ENCODE measurements around the gene PRPSAP1.

PRPSAP1 gene, protein sequence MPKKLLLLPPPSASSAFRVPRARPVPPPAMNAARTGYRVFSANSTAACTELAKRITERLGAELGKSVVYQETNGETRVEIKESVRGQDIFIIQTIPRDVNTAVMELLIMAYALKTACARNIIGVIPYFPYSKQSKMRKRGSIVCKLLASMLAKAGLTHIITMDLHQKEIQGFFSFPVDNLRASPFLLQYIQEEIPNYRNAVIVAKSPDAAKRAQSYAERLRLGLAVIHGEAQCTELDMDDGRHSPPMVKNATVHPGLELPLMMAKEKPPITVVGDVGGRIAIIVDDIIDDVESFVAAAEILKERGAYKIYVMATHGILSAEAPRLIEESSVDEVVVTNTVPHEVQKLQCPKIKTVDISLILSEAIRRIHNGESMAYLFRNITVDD

DNA sequence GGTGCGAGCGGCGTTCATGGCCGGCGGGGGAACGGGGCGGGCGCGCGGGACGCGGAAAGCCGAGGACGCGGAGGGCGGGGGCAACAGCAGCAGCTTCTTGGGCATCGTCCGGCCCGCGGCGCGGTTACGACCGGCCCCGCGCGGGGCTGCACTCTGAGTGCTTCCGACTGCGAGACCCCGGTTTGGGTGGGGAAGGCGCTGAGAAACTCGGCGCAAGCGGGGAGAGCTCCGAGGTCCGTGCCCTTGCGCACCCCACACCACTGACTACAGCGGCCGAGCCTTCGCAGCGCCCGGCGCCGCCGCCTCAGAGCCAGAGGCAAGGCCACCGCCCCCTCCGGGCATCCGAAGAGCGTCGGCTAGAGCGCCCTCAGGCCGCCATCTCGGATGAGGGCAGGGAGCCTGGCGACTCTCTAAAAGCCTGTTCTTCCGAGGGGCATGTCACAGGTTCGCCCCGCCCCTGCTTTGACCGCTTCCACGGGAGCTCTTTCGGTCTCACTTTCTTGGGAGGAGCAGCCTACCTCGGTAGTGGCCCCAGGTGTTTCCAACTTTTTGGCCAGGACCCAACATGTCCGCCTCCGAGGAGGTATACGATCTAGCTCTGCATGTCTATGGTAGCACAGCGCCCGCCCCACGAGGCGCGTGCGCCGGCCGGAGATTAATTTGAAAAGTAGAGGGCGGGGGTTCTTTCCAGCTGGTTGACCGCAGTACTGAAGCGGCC, at the start of gene PRPSAP1:
TSS of gene PRPSAP1 (minus strand) at position 318 of the 718 bp plus-strand sequence. CDS start at position 105, 213 bp downstream.
- peak; percentile 85 for DNase-seq

DNA sequence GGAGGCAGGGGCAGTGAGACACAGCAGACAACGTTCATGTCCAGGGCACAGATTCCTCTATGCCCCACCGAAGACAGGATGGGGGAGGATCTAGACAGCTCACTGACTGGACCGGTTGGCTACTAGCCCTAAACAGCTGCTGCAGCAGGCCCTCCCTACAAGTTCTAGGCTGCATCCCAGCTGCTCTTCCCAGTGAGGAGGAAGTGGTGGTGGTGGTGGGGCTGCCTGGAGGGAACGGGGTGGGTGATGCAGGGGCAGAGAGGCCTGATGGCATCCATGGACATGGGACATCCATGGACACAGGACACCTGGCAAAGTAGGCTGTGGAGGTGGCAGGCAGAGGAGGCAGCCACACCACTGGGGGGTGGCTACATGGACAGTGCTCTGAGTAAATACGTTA, 49.0 kb upstream of the PRPSAP1 start:
- no peak for DNase-seq

DNA sequence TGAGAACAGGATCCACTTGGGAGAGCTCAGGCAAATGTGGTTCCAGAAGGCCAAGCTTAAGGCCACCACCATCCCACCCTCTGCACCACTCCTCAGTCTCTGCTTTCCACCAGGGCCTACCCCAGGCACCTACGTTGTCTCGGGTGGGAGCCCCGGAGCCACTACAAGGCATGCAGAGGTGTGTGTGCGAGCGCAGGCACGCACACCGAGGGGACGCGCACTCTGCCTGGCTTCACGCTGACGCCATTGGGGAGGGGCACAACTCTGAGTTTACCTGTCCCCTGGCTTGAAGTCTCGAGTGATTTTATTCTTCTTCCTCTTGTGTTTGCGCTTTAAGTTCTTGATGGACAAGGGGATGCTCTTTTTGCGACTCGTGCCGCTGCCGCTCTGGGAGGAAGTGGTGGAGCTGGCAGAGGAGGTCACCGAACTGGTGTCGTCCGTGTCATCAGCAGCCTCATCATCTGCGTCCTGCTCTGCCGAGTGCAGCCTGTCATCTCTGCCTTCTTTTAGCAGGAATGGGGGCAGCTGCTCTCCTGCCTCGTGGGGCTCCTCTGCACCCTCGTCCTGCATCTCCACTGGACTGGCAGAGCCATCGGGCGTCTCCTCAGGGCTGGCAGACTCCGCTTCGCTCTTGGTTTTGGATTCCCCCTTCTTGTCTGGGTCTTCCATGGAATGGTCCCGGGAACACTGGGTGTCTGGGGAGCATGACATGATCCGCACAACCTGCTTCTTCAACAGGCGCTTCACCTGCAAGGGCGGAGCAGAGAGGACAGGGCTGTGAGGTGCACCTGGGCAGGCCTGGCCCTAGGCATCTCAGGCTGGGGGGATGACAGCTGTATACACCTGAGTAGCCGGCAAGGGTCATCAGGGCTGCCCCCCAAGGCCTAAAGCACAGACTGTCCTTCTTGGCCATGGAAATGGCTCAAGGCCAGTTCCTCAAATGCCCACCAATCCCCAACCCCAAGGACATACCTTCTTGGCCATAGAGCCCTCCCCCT, 45.8 kb upstream of the PRPSAP1 start:
- no peak for DNase-seq

DNA sequence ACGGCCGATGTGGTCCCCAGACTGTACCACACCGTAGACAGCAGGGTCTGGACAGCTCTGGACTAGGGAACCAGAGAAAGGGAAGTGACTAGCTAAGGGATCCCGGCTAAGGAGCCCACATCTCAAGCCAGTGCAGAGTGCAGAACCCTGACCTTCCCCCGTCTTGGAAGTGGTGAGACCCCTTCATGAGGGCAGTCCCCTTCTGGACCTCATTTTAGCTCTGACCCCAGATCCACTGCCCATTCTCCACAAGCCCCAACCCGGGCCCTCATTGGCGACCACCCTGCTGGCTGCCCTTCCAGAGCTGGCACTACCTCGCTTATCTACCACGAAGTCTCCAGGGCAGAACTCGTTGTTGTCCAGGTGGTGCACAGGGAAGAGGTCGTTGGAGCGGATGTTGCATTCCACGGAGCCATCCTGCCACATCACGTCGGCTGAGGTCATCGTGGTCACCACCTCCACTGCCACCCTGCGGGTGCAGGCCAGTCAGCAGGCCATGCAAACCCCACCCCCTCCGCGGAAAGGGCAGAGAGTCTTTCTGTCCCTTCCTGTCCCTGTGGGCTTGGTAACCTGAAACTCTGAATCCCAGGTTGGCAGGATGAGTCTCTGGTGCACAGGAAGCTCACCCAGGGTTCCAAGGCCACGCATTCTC, 44.9 kb upstream of the PRPSAP1 start:
- no peak for DNase-seq

DNA sequence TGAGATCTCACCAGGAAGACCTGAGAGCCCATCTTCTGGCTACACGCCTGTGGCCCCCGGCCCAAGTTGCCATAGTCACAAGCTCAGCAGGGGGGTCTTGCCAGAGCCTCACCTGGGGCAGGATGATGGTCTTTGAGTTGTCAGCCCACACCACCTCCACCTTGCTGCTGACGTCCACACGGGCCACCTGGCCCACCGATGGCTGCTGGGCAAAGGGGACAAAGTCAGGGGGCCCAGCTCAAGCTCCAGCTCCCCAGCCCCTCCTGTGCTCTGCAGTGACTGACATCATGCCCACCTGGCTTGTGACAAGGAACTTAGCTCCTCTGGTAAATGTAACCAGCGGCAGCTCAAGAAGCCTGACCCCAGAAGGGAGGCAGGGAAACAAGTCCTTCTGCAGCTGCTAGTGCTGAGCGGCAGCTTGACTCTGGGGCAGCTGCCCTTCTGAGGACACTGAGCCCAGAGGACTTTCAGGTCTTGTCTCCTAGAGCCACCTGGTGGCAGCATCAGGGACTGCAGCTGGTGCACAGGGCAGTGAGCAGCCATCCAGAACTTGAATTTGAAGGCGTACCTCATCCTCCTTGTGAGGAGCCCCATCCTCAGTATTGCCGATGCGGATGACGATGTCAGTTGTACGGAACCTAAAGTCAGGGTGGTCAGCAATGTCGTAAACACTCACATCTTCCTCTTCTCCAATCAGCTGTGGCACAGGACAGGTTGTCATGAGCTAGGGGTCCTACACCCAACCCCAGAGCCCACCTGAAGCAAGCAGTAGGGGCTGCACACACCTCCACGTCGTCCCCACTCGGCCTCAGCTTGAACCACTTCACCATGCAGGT, 44.2 kb upstream of the PRPSAP1 start:
- peak; percentile 91 for DNase-seq

DNA sequence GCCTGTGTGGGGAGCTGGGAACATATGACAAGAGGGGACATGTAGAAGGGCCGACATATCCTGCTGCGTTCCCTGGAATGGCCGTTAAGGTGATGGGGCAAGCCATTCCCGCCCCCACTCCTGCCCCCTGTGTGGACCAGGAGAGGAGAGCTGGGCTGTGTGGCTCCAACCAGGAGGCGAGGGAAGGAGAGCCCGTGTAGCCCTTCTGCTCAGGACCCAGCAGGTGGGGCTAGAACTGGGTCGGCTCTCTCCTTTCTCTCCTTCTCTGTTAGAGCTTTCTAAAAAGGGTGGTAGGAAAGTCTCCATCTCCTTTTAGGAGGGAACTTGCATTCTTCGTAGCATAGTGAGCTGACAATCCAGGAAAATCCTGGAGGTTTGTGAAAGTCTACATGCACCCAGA, 43.5 kb upstream of the PRPSAP1 start:
- DNase-seq: no peak

DNA sequence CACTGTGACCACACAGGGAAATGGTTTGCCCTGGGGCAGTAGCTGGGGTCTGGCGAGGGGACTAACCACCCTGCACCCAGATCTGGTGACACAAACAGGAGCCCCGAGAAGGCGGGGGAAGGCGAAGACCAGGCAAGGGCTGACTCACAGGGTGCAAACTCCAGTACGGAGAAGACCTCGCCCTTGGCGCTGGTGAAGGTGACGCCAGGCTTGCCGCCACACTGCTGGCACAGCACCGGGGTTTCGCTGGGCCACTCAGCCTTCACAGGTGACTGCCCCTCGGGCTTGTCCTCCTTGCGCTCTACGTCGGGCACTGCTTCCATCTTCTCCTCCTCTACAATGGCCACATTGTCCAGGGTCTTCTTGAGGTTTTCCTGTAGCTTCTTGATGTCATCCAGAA, 42.3 kb upstream of the PRPSAP1 start:
- DNase-seq: no peak

DNA sequence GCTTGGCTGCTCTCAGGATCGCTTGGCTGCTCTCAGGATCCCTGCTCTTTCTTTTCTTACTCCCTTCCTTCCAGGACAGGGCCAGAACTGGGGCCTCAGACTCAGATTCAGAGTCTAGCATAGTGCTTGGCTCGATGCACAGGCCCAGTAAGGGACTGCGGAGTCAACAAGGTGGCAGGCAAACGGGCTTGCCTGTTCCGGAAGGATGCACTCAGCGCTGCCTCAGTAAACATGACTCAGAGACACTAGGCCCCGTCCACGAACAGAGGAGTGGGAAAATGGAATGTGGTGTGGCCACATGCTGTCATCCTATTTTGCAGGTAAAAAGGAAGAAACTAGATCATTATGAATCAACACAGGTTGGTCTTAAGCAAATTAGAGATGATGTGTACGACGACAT, 40.5 kb upstream of the PRPSAP1 start:
- no peak for DNase-seq

DNA sequence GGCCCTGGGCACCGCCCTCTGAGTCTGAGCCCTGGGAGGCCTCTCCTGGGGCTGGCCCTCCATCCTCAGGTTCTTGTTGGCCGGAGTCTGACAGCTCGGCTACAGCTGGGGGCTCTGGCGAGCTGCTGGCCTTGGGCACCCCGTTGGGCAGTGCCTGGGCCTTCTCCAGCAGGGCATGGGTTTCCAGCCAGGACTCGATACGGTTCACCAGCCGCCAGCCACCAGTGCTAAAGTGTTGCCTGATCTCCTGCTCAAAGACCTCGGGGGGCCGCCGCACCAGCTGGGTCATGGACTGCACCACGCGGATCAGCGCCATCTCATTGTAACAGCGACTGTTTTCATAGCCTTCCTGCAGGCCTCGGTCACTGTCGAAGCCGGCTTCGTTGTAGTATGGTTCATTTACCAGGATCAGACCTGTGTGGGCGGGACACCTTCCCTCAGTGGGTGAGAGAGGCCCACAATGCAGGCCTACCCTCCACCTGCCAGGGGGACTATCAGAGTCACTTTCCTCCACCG, 37.5 kb upstream of the PRPSAP1 start:
- DNase-seq: no peak

DNA sequence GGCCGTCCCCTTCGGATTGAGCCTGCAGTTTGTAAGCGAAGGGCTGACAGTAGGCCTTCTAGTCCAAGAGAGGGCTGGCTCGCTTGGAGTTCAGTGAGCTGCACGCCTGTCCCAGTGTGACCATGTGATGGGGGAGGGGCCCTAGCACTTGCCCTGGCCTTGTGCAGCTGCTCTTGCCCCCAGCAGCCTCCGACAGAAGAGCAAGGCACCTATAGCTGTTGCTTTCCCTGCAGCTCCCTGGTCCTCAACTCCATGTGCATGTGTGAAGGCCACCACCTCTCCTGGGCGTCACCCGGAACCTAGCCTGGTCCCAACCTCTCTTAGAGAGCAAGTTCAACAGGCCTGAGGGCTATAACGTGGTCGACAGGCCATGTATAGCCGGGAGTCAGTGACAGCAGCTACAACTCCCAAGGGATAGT, 36.3 kb upstream of the PRPSAP1 start:
- no peak for DNase-seq

DNA sequence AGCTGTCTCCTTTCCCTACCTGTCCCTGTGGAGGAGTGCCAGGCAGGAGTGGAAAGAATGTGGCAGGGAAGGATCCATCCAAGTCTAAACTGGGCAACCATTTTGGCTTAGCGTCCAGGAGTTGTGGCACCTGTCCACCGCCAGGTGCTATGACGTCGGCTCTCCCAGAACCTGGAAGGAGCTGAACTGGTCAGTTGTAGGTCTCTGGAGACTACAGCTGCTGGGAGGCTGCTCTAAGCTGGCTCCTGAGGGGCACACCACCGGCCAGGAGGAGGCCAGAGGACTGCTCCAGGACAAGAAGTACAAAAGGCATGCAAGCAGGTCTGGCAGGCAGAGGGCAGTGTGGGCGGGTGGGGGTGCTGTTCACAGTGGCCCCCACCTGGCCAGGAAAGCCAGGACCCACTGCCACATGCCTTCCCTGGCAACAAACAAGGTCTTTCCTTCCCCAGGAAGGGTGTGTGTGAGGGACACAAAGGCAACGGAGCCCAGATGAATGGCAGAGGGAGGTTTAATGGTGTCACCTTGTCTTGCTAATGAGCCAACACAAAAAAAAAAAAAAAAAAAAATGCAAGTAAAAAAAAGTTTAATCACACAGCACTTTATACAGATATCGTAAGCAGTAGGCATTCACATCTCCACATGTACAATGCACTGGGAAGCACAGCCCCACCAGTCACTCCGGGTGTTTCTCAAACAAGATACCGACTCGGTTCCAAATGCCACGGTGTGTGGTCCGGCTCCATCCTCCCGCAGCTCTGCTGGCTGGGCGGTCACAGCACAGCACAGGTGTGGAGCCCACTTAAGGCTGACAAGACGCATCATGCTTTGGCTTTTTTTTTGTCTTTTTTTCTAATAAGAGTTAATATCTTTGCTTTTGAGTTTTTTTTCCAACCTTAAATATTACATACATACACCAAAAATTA, 35.5 kb upstream of the PRPSAP1 start:
- DNase-seq: no peak

DNA sequence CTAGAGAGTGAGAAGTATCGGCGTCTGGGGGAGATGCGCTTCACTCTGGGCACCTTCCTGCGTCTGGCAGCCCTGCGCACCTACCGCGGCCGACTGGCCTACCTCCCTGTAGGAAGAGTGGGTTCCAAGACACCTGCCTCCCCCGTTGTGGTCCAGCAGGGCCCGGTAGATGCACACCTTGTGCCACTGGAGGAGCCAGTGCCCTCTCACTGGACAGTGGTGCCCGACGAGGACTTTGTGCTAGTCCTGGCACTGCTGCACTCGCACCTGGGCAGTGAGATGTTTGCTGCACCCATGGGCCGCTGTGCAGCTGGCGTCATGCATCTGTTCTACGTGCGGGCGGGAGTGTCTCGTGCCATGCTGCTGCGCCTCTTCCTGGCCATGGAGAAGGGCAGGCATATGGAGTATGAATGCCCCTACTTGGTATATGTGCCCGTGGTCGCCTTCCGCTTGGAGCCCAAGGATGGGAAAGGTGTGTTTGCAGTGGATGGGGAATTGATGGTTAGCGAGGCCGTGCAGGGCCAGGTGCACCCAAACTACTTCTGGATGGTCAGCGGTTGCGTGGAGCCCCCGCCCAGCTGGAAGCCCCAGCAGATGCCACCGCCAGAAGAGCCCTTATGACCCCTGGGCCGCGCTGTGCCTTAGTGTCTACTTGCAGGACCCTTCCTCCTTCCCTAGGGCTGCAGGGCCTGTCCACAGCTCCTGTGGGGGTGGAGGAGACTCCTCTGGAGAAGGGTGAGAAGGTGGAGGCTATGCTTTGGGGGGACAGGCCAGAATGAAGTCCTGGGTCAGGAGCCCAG, 33.5 kb upstream of the PRPSAP1 start:
- no peak for DNase-seq

DNA sequence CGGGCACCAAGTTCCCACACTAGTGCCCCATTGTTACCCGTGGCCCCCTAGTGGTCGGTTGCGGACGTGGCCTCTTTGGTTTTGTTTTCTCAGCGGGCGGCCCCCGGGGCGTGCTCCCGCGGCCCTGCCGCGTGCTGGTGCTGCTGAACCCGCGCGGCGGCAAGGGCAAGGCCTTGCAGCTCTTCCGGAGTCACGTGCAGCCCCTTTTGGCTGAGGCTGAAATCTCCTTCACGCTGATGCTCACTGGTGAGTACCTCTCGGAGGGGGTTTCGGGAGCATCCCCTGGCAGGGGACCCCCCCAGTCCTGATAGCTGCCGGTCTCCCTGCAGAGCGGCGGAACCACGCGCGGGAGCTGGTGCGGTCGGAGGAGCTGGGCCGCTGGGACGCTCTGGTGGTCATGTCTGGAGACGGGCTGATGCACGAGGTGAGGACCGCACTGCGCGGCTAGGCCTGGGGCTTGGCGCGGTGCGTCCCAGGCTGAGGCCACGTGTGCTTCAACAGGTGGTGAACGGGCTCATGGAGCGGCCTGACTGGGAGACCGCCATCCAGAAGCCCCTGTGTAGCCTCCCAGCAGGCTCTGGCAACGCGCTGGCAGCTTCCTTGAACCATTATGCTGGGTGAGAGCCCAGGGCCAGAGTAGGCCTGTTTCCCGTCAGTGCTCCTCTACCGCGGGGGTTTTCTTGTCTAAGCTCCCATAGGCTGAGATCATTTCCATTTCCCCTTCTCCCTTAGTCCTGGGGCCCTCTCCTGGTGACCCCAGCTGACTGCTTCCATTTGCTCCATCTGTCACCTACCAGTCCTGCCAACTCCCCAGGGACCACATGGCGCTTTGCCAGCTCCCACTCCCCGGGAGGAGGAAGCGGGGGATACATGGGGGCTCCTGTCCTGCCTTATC, 32.4 kb upstream of the PRPSAP1 start:
- peak; percentile 92 for DNase-seq

DNA sequence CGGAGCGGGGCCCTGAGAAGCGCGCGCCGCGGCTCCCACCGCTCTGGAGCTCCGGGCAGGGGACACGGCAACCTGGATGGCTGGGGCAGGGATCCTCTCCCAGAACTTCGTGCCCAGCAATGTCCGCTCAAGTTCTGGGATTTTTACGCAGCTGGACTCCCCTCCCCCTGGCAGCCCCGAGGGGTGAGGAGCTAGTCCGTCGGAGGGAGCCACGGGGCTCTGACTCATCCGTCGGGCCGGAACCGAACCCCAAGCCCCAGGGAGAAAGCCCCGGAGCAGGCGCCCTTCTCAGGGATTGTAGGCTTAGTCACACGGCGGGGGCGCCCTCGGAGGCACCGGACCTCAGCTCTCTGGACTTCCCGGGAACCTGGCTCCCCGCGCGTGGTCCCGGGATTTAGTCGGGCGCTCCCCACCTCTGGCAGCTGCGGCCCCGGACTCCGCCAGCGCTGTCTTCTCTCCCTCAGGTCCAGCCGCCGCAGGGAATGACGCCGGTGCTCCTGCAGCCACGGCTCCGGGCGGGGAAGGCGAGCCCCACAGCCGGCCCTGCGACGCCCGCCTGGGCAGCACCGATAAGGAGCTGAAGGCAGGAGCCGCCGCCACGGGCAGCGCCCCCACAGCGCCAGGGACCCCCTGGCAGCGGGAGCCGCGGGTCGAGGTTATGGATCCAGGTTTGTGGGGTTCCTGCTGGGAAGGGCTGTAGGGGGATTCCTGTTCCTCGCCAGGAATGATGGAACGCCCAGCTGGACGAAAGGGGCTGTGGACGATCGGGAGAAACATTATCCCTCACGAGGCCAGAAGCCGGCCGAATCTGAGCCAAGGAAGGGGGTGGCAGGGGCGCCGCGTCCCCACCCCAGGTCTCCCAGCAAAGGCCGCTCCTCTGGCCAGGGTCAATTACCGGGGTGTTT, 31.5 kb upstream of the PRPSAP1 start:
- DNase-seq: peak; percentile 48

DNA sequence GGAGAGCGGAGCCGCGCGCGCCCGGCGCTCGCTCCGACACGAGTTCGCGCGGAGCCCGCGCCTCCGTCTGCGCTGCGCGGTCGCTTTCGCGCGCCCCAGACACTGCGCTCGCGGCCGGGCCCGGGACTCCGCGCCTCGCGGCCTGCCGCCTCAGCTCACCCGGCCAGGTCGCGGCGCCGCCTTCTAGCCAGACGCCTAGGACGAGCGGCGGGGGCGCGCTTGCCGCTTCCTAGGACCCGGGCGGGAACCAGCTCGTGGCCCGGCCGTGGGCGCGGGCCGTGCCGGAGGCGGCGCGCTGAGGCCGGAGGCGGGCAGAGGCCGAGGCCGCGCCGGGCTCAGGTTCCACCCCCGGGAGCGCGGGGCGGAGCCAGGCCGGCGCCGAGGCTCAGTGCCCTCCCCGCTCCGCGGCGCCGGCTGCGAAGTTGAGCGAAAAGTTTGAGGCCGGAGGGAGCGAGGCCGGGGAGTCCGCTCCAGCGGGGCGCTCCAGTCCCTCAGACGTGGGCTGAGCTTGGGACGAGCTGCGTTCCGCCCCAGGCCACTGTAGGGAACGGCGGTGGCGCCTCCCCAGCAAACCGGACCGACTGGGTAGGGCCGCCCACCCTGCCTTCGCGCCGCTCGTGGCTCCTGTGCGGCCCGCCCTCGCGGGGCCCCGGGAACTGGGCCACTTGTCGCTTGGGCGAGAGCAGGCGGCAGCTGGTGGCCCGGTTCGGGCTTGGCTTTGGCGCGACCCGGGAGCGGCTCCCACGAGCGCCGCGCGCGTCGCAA, 30.7 kb upstream of the PRPSAP1 start, which contains the start of gene SPHK1:
TSS of gene SPHK1 (plus strand) at position 388 of the 765 bp plus-strand sequence. CDS start 1,036 bp downstream, outside the sequence.
- peak; percentile 79 for DNase-seq

All from activated CD4-positive, alpha-beta T cell treated with anti-CD3 and anti-CD28 coated beads for 48 hours (primary cell).